ENCODE measurements around the gene SCARF1. TPM values are rescaled to one million over a fixed set of nuclear protein-coding genes. Genes with fewer than 3 reads are reported as not detected.

The SCARF1 gene
- polyA plus RNA-seq, 1 donor: 7.1 TPM

DNA sequence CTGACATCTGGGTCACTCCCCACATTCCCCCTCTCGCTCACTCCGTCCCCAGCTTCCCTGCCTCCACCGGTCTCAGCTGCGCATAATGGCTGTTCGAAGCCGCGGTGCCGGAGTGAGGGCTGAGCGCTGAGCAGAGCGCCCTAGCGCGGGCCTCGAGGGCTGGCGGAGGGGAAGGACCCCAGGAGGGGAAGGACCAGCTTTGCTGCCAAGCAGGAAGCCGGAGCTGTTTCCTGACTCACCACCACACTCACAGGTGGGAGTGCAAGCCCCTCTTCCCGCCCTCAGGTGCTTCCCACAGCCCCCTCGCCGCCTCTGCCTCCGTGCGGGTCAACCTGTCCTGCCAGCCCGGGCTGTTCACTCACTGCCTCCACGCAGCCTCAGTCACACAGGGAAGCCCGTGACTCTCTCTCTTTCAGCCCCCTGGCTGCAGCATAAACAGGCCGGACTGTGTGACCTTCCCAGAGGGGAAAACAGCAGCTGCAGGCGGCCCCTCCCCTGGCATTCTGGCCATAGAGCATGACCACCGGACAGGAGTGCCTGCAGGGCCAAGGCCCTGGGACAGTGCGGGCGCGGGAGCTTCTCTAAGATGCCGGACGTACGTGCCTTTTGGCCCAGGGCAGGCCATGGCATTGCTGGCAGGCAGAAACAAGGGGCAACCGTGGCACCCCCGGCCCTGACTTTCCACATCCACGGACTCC is 40.6 kb downstream of the SCARF1 start:
- DNase-seq (ENCODE audit: low read depth): no peak

GRCh38 chr17:1601571-1601970 is 44.0 kb downstream of the SCARF1 start:
- no peak for DNase-seq (ENCODE audit: low read depth)

- no peak for DNase-seq (ENCODE audit: low read depth)
Measured at GRCh38 chr17:1598399-1599095, 47.0 kb downstream of the SCARF1 start.

GRCh38 chr17:1597861-1598342 is 47.6 kb downstream of the SCARF1 start:
- DNase-seq (ENCODE audit: low read depth): no peak

GRCh38 chr17:1593630-1593931 is 52.0 kb downstream of the SCARF1 start:
- DNase-seq (ENCODE audit: low read depth): no peak

DNA sequence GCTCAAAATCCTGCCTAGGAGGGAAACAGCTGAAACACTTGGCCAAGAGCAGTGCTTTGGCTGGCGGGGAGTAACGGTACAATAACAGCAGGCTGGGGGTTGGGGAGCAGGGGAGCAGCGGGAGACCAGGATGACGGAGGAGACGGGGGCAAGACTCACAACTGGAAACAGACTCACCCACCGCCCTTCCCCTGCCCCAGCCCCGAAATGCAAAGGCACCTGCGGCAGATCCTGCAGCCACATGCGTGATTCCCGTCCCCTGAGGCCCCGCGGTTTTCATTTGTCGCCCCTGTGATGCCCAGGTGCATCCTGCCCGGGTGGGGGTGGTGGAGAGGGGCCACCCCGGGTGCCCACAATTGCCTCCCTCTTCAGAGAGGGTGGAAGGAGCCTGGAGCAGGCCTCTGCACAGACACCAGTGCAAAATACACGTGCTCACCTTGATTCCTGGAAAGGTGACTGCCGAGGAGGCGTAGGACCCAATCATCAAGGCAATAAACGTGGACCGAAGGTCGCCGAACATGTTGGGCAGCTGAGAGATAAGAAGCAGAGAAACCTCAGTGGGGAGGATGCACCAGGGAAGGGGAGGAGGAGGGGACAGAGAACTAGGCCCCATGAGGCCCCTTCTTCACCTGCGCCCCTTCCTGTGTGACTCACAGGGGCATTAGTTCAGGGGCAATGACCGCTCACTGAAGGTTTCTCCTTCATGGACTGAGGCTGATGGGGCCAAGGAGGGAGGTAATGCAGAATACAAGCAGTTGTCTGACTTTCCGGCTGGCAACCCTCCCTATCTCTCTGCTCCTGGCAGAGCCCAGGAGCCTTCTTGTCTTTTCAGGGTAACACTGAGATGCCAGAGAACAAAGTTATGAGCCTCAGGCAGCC is 52.5 kb downstream of the SCARF1 start:
- DNase-seq (ENCODE audit: low read depth): no peak

DNA sequence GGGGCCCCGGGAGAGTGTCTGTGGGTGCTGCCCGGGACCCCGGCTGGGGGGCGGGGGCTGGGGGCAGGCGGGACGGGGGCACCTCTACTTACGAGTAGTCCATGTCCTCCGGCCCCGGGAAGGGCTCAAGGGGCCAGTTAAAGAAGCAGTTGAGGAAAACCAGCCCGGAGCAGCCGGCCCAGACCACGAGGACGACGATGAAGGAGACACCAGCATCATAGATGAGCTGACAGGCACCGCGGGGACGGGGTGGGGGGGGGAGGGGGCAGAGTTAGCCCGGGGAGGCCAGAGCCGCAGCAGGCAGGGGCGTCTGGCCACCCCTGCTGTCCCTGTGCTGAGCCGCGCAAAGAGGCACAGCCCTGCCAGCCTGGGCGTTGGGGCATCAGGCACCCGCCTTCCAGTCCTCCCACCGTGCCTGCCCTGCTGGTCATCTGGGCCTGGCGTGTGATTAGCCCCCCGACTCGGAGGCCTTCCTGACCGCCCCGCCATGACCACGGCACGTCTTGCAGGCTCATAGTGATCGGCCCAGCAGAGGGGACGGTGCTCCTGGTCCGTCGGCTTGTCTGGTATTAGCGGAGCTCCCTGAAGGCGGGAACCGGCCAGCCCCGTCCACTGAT is 54.0 kb downstream of the SCARF1 start:
- DNase-seq (ENCODE audit: low read depth): no peak

DNA sequence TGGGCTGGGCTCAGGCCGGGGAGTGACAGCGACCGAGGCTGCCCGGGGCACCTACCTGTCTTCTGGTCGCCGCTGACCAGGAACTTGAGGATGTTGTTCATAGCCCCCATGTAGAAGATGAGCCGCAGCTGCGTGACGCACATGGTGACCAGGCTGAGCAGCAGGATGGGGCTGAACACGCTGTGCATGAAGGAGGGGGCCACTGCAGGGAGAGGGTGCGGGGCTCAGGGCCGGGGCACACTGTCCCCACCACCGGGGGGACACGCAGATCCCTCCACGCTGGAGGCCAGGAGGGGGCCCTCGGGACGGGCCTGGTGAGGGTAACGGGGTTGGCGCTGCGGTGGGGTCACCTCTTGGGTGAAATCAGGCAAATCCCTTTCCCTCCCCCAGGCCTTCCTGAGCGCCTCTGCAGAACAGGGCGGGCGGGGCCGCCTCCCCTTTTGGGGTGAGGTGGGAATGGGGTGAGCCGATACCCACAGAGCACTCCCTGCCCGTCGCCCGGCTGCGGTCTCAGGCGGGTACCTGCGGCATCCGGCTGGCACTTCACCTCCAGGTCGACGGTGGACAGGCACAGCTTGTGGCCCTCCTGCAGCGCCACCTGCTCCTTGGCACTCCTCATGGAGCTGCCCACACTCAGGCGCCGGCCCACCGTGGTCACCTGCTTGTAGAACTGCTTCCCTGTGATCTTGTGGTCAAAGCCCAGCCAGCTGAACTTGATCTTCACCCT is 54.6 kb downstream of the SCARF1 start:
- no peak for DNase-seq (ENCODE audit: low read depth)

GRCh38 chr17:1590029-1590746 is 55.3 kb downstream of the SCARF1 start:
- DNase-seq (ENCODE audit: low read depth): no peak

DNA sequence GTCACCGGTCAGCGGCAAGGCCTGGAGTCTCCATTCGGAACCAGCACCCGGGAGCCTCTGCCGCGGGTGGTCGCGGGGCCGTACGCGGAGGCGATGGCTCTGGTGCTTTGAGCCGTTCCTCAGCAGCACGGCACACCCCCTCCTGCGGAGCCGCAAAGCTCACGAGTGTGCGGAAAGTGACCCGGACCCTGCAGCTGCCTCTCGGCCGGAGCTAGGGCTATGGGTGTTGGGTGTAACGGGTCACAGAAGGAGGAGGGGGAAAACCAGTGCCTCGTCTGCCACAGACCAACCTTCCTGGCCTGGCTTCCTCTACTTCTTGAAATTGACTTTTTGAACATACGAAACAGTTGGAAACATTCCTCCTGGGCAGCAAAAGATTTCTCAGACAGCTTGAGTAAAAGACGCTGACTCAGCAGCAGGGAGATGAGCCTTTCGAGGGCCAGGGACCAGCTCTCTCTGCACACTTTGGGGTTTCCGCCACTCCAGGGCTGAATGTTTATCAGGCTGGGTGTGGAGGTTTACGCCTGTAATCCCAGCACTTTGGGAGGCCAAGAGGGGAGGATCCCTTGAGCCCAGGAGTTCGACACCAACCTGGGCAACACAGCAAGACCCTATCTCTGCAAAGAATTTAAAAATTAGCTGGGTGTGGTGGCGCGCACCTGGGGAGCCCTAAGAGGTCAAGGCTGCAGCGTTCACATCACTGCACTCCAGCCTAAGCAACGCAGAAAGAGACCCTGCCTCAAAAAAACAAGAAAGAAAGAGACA is 56.5 kb downstream of the SCARF1 start:
- DNase-seq (ENCODE audit: low read depth): no peak

DNA sequence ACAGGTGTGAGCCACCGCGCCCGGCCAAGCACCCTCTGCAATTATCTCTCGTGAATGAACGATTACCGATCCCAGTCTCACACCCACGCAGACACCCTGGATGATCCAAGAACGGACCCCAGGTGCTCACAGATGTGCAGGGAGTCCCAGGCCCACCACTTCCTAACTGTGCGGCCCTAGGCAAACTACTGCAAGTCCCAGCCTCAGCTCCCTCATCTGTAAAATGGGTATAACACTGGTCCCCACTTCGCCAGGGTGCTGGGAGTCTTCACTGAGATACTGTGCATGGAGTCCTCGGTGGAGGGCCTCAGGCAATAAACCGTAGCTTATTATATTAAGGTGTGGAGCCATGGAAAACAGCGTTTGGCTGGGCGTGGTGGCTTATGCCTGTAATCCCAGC is 61.4 kb downstream of the SCARF1 start:
- no peak for DNase-seq (ENCODE audit: low read depth)

Other genes with a start within 250 kb of the SCARF1 start
- gene YWHAE, start 245.5 kb downstream of the SCARF1 start, polyA plus RNA-seq (ENCODE audit: insufficient read length): 713 TPM
- gene CRK, start 189.5 kb downstream of the SCARF1 start, polyA plus RNA-seq (ENCODE audit: insufficient read length): 40.4 TPM
- gene MYO1C, start 153.0 kb downstream of the SCARF1 start, polyA plus RNA-seq (ENCODE audit: insufficient read length): 81.1 TPM
- 27.5 TPM for gene INPP5K, start 129.1 kb downstream of the SCARF1 start, polyA plus RNA-seq (ENCODE audit: insufficient read length)
- gene PITPNA, start 82.9 kb downstream of the SCARF1 start, polyA plus RNA-seq (ENCODE audit: insufficient read length): 25.3 TPM
- gene SLC43A2, start 16.9 kb downstream of the SCARF1 start, polyA plus RNA-seq (ENCODE audit: insufficient read length): 3.9 TPM
- gene RILP, start 4.1 kb upstream of the SCARF1 start, polyA plus RNA-seq (ENCODE audit: insufficient read length): 2.7 TPM
- gene PRPF8, start 39.1 kb upstream of the SCARF1 start, polyA plus RNA-seq (ENCODE audit: insufficient read length): 161 TPM
- gene TLCD2, start 64.6 kb upstream of the SCARF1 start, polyA plus RNA-seq (ENCODE audit: insufficient read length): 5.3 TPM
- gene WDR81, start 79.0 kb upstream of the SCARF1 start, polyA plus RNA-seq (ENCODE audit: insufficient read length): 14.5 TPM
- gene SERPINF2, start 97.1 kb upstream of the SCARF1 start, polyA plus RNA-seq (ENCODE audit: insufficient read length): 2.4 TPM
- gene SERPINF1, start 116.3 kb upstream of the SCARF1 start, polyA plus RNA-seq (ENCODE audit: insufficient read length): 313 TPM
- 7.9 TPM for gene SMYD4, start 184.2 kb upstream of the SCARF1 start, polyA plus RNA-seq (ENCODE audit: insufficient read length)
- 46.4 TPM for gene RPA1, start 184.3 kb upstream of the SCARF1 start, polyA plus RNA-seq (ENCODE audit: insufficient read length)

Data from forelimb muscle (tissue), 1 donor.